Colonic mucosa (tissue), 4 donors: ENCODE measurements around the gene CUX1. TPM values are rescaled to one million over a fixed set of nuclear protein-coding genes. Genes with fewer than 3 reads are reported as not detected.

Experiments used
- DNase-seq: peaks from one replicate; pipeline ENCODE4 v3.0.0-alpha.2; 2020
- H3K27ac ChIP-seq: fragments of 200-600 bp; one replicate; pipeline ENCODE4 v1.8.0; 2021
- H3K27me3 ChIP-seq: fragments of 200-600 bp; one replicate; pipeline ENCODE4 v1.8.0; 2021
- H3K36me3 ChIP-seq: fragments of 200-600 bp; one replicate; pipeline ENCODE4 v1.8.0; 2021
- H3K4me1 ChIP-seq: fragments of 200-600 bp; one replicate; pipeline ENCODE4 v1.8.0; 2021; ENCODE audit warnings: mild to moderate bottlenecking
- H3K4me3 ChIP-seq: fragments of 200-600 bp; one replicate; pipeline ENCODE4 v1.8.0; 2021
- H3K9ac ChIP-seq, 2 donors: one replicate each; pipeline ENCODE4 v1.7.0; 2013; ENCODE audit warnings: control low read depth in 2 of 2, low read depth in 2 of 2, low read length in 2 of 2
- H3K9me3 ChIP-seq: fragments of 200-600 bp; one replicate; pipeline ENCODE4 v1.8.0; 2021
- CTCF ChIP-seq: fragments of 200-600 bp; IDR thresholded peaks from one replicate; pipeline ENCODE4 v1.8.0; 2022; ENCODE audit warnings: antibody characterized with exemption, mild to moderate bottlenecking
- intact Hi-C: fragments of 100-400 bp; cut with DNase I; formaldehyde crosslinking; loops from one replicate; pipeline ENCODE4 v1.14.1; 2022
- total RNA-seq, 2 donors: library from RNA; stranded (reverse); fragmentation: NEBNext Ultra II Directional in 1 of 2; extraction: Animal tissue kit (Norgen Biotek cat#: 25700) in 1 of 2; gene quantifications; one replicate each; pipeline ENCODE4 v1.2.1, GENCODE V29; 2021
- donor health status: healthy.
- donor health status: DM: no; HTN: no; CAD: no.
- donor health status: DM: no; HTN: no; CAD: no.

Gene CUX1
- total RNA-seq, 2 donors from 2014 or later = 68.5 to 97.5 TPM

DNA sequence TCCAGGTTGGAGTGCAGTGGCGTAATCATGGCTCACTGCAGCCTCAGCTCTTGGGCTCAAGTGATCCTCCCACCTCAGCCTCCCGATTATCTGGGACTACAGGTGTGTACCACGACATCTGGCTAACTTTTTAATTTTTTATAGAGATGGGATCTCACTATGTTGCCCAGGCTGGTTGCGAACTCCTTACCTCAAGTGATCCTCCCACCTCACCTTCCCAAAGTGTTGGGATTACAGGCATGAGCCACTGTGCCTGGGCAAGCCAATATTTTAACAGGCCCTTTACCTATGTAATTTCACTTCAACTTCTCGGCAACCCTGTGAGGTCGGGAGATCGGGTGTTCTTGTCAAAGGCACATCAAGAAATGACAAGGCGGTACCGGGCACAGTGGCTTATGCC is 146.3 kb downstream of the CUX1 start:
- H3K9ac ChIP-seq = no peak overlapping the region
- intact Hi-C loops = no loop called here
- no peak for TF ChIP-seq CTCF
- H3K4me3 ChIP-seq = no peak overlapping the region
- no peaks in the 10 kb centered on the region for H3K4me1 ChIP-seq
- H3K36me3 ChIP-seq = no peaks in the 10 kb centered on the region
- no peak for DNase-seq
- no peaks in the 10 kb centered on the region for H3K9me3 ChIP-seq
- H3K27me3 ChIP-seq = no peaks in the 10 kb centered on the region
- no peak overlapping the region for H3K27ac ChIP-seq

- H3K4me3 ChIP-seq = no peak overlapping the region
- no peak overlapping the region for H3K9ac ChIP-seq
- TF ChIP-seq CTCF = no peak
- no peak overlapping the region for H3K27ac ChIP-seq
- intact Hi-C loops = no loop called here
- no peaks in the 10 kb centered on the region for H3K9me3 ChIP-seq
- H3K27me3 ChIP-seq = no peaks in the 10 kb centered on the region
- H3K36me3 ChIP-seq = no peaks in the 10 kb centered on the region
- no peak for DNase-seq
- no peaks in the 10 kb centered on the region for H3K4me1 ChIP-seq
Measured at GRCh38 chr7:101964680-101965452, 147.4 kb downstream of the CUX1 start.

- Histone ChIP-seq H3K36me3 (no peaks in the 10 kb centered on the region), H3K27ac (no peak overlapping the region), H3K4me1 (no peaks in the 10 kb centered on the region), H3K9ac (no peak overlapping the region), H3K4me3 (no peak overlapping the region), H3K27me3 (no peaks in the 10 kb centered on the region), H3K9me3 (no peaks in the 10 kb centered on the region)
- no peak for TF ChIP-seq CTCF
- intact Hi-C loops = no loop called here
- no peak for DNase-seq
Measured at GRCh38 chr7:101968720-101969466, 151.5 kb downstream of the CUX1 start.

GRCh38 chr7:101969997-101970585 is 152.7 kb downstream of the CUX1 start:
- Histone ChIP-seq H3K27me3 (no peaks in the 10 kb centered on the region), H3K4me1 (no peaks in the 10 kb centered on the region), H3K9ac (no peak overlapping the region), H3K36me3 (no peaks in the 10 kb centered on the region), H3K4me3 (no peak overlapping the region), H3K27ac (no peak overlapping the region), H3K9me3 (no peaks in the 10 kb centered on the region)
- no peak for DNase-seq
- no peak for TF ChIP-seq CTCF
- intact Hi-C loops = no loop called here

- Histone ChIP-seq H3K27me3 (no peaks in the 10 kb centered on the region), H3K4me3 (no peak overlapping the region), H3K36me3 (no peaks in the 10 kb centered on the region), H3K27ac (no peak overlapping the region), H3K9ac (no peak overlapping the region), H3K9me3 (no peaks in the 10 kb centered on the region), H3K4me1 (no peaks in the 10 kb centered on the region)
- intact Hi-C loops = no loop called here
- DNase-seq = no peak
- TF ChIP-seq CTCF = no peak
Measured at GRCh38 chr7:101970801-101971200, 153.4 kb downstream of the CUX1 start.
